HG02840 (cell line): ENCODE data around the gene GPR17.

ENCODE experiments used
- ATAC-seq: cut with Tn5 transposase; IDR thresholded peaks from one replicate; pipeline ENCODE4 v1.9.1; 2021; ENCODE audit warnings: mild to moderate bottlenecking, moderate library complexity, moderate number of reproducible peaks; ENCODE audit not compliant: unreplicated experiment, low FRiP score

Gene GPR17

DNA sequence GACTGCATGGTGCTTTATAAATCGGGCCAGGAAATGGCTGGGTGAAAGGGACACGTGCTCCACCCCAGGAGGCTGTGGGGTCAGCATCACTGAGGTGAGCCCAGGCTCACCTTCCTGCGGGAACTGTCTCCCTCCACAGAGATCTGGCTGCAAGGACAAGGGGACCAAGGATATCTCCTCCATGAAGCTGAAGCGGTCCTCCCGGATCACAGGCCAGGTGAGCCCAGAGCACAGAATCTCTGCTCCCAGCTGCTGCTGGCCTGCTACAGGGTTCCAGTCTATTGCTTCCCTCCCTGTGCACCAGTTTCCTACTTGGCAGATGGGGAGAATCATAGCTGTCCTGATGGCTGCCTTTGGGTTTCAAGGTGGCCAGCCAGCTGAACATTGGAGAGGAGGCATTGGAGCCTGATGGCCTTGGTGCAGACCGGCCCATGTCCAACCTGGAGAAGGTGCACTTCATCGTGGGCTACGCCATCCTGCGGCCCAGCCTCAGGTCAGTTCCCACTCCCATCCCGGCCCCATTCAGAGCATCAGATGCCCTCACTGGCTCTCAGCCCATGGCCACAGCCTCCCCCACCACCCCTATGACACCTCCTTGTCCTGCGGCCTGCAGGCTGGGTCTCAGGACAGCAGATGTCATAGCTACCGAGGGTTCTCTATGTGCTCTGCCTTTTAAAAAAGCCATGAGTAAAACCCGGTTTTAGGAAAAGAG, 33.7 kb upstream of the GPR17 start:
- ATAC-seq, result no peak

GRCh38 chr2:127614246-127614645, 31.7 kb upstream of the GPR17 start:
- no peak for ATAC-seq

DNA sequence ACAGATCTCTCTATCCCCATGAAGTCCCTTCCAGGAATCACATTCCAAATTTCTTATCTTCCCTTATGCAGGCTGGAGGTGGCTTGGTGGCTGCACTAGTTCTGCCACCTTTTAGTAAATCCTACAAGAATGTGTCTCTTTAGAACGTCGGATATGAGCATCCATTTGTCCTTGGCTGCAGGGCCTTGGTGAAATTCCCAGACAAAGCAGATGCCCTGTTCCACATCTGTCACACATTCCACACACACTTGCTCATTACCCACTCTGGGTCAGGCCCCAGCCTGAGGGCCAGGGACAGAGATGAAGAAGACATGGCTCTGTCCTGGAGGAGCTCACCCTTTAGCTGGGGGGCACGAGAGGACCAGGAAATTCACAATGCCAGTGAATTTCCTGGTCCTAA, 31.2 kb upstream of the GPR17 start:
- no peak for ATAC-seq

DNA sequence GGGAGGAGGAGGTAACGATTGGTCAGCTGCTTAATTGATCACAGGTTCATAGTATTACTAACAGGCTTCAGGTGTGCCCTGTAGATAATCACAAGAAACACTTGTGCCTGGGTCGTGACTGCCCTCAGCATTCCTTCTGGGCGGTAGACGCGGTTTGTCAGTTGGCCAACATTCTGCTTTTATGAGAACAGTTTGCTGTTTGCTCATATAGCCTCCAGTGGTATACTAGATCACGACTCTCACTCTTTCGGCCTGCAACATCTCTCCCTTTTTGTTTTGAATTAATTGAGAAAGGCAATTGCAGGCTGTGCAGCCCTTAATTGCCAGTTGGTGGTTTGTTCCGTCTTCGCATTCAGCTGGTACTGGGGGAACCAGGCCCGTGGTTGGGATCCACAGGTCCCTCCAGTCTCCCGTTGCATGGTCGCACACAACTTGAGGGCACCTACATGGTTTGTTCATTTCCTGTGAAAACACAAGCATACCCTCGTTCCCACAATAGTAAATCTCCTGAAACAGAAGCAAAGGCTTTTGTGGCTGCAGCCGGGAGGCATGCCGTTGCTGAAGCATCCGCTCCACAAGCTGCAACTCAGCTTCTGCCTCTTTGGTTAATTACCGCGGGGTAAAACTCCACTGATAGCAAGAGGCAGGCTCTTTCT, 30.3 kb upstream of the GPR17 start:
- no peak for ATAC-seq

DNA sequence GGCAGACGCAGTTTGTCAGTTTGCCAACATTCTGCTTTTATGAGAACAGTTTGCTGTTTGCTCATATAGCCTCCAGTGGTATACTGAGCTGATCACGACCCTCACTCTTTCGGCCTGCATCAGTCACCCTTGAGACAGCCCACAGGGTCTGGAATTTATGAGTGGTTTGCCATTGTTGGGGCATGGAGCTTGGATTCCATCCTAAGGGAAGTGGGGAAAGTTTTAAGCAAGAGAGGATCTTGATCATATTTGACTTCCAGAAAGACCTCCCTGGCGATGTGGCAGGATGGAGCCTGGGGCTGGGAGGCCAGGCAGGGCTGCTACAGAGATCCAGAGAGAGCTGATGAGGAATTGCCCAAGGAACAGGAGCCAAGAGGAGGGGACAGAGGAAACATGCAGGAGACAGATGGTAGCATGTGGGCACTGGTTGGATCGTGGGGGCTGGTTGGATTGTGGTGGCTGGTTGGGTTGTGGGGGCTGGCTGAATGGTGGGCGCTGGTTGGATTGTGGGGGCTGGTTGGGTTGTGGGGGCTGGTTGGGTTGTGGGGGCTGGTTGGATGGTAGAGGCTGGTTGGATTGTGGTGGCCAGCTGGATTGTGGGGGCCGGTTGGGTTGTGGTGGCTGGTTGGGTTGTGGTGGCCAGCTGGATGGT, 27.3 kb upstream of the GPR17 start:
- no peak for ATAC-seq

- no peak for ATAC-seq
Measured at GRCh38 chr2:127619203-127619590, 26.8 kb upstream of the GPR17 start.

DNA sequence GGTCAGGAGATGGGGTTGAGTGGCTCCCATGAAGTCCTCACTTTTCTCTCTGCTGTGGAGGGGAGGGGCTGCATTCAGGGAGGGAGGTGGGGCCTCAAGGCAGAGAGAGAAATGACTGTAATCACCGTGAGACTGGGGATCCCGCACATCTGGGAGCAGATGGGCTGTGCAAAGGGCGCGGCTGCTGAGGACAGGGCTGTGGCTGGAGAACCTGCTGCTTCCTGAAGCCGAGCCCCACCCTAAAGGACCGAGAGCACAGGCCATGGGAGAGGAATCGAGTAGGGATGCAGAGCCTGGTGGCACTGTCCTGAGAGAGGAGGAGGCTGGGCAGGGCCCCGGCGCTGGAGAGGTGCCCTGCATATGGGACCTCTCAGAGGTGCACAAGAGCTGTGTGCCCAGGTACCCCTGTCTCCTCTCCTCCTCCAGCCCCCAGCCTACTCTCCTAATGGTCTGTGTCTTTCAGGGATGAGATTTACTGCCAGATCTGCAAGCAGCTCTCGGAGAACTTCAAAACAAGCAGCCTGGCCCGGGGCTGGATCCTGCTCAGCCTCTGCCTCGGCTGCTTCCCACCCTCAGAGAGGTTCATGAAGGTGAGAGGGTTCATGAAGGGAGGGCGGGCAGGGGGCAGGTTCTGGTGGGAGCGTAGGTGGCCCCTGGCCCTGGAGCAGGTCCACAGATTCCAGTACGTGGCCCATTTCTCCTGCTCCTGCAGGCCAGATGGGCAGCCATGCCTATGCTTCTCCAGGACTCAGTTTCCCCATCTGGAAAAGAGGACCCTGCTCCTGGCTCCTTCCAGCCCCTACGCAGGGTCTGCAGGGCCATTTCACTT, 25.9 kb upstream of the GPR17 start:
- no peak for ATAC-seq

- no peak for ATAC-seq
Measured at GRCh38 chr2:127620866-127621265, 25.1 kb upstream of the GPR17 start.

- no peak for ATAC-seq
Measured at GRCh38 chr2:127621981-127622431, 23.9 kb upstream of the GPR17 start.

GRCh38 chr2:127622561-127623387, 23.2 kb upstream of the GPR17 start:
- no peak for ATAC-seq

GRCh38 chr2:127623388-127624319, 22.3 kb upstream of the GPR17 start:
- ATAC-seq, result no peak

DNA sequence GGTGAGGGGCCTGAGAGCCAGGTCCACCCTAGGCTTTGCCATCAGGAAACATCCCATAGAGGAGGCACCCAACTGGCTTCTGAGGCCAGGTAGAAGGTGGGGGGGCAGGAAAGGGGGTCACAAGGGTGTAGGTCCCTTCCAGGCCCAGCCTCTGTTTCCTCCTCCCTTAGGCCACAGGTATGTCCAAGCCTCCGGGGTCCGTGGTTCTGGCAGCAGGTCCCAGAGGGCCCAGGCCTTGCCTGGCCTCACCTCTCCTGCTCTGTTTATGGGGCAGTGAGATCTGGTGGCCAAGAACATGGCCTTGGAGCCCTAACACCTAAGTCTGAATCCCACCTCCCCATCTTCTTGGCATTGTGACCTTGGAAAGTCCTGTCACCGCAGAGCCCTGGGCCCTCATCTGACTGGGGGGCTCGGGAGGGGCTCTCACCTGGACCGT, 21.6 kb upstream of the GPR17 start:
- no peak for ATAC-seq

DNA sequence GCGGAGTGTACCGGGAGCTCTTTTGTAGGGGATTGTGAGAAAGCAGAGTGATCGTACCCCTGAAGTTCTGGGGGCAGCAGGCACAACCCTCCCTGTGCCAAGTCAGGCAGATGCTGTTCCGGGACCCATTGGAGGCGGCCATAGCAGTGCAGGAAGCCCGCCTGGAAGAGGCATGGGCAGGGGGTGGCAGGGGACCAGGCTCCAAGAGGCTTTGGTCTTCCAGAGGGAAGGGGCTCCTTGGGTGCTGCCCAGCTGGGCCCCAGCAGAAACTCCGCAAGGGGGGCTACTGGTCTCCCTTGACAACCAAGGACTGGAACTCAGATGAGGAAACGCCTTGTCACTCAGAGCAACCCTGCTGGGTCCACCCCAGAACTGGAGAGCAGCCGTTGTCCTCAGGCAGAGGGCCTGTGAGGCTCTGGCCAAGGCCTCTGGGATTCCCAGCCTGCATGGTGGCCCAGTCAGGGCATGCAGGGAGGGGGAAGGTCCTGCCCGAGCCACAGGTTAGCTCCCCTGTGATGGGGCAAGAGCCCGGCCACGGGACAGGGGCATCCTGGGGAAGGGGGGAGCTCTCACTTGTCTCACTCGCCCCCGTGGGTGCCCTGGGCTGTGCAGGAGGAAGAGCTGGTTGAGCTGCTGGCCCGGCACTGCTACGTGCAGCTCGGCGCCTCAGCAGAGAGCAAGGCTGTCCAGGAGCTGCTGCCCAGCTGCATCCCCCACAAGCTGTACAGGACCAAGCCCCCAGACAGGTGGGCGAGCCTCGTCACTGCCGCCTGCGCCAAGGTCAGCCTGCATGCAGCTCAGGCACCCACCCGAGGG, 21.0 kb upstream of the GPR17 start:
- ATAC-seq, result no peak

DNA sequence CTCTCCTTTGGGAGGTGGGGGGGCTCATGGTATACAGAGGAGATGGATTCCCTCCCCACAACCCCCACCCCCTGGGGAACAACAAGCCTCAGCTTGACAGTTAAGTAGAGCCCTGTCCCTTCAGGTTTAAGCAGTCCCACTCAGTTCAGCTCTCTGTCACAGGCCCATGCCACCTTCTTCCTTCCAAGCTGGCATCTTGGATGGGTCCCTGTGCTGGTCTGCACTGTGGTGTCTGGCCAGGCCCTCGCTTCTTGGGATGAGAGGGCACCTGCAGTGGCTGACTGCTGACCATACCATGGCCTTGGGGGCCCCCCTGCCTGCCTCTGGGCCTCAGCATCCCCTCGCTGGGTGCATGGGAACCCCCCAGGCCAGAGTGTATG, 20.4 kb upstream of the GPR17 start:
- no peak for ATAC-seq

- no peak for ATAC-seq
Measured at GRCh38 chr2:127626175-127626574, 19.8 kb upstream of the GPR17 start.

- no peak for ATAC-seq
Measured at GRCh38 chr2:127626917-127627739, 18.8 kb upstream of the GPR17 start.
